Activated T-cell treated with anti-CD3 and anti-CD28 coated beads for 4 hours (primary cell): ENCODE measurements around the gene KCNQ1.

Experiments used
- DNase-seq: peaks from one replicate; pipeline ENCODE4 v3.0.0-alpha.2; 2020

The KCNQ1 gene

GRCh38 chr11:2804701-2805387 is 360.0 kb downstream of the KCNQ1 start:
- no peak for DNase-seq

DNA sequence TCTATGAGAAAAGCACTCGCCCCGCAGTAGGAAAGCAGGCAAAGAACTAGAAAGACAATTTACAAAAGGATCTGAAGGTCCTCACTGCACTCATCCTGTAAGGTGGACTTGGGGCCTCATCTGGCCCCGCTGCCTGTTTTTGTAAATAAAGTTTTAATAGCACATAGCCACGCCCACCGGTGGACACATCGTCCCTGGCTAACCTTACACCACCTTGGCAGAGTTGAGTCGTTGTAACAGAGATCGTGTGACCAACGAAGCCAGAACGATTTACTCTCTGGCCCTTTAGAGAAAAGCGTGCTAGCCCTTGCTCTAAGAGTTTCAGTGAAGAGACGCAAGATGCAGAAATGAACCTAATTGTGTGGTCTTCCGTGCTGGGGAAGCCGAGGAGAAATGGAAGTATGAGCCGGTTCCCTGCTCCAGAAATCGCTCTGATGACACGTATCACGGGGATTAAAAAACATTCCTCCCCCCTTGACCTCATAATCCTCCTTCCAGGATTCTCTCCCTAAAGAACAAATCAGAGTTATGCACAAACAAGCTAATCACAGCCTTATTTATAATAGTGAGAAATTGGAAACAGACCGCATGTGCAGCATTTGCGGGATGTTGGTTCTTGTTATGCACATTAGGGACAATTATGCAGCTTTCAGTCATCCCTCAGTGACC is 360.7 kb downstream of the KCNQ1 start:
- DNase-seq, result no peak

DNA sequence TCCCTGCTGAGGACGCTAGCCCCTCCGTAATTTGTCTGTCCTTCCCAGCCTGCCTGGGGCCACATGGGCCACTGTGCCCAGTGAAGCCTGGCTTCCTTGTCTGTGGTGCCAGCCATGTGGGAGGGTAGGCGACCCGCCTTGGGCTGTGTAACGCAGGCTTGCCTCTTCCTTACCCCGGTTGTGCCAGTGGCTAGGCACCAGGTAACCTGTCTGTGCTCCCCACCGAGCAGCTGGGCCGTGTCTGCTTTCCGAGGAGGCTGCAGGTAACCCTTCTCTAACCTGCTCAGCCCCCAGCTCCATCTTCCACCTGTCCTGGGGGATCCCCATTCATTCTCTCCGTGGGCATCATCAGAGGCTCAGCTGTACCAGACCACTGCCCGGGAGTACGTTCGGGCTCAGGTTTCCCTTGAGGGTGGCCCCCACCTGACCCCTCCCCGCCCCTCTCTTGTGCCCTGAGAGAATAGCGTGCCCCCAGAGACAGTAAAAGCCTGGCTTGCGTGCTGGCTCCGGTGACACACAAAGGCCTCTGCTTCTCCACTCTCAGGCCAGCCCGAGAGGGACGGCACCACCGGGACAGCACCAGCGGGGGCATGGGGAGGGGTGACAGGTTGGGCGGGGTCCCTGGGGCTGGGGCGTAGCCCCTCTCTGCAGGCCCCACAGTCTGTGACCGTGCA is 361.7 kb downstream of the KCNQ1 start:
- DNase-seq, result no peak

GRCh38 chr11:2807025-2807681 is 362.3 kb downstream of the KCNQ1 start:
- DNase-seq, result no peak

- DNase-seq, result no peak
Measured at GRCh38 chr11:2807801-2808241, 363.0 kb downstream of the KCNQ1 start.

DNA sequence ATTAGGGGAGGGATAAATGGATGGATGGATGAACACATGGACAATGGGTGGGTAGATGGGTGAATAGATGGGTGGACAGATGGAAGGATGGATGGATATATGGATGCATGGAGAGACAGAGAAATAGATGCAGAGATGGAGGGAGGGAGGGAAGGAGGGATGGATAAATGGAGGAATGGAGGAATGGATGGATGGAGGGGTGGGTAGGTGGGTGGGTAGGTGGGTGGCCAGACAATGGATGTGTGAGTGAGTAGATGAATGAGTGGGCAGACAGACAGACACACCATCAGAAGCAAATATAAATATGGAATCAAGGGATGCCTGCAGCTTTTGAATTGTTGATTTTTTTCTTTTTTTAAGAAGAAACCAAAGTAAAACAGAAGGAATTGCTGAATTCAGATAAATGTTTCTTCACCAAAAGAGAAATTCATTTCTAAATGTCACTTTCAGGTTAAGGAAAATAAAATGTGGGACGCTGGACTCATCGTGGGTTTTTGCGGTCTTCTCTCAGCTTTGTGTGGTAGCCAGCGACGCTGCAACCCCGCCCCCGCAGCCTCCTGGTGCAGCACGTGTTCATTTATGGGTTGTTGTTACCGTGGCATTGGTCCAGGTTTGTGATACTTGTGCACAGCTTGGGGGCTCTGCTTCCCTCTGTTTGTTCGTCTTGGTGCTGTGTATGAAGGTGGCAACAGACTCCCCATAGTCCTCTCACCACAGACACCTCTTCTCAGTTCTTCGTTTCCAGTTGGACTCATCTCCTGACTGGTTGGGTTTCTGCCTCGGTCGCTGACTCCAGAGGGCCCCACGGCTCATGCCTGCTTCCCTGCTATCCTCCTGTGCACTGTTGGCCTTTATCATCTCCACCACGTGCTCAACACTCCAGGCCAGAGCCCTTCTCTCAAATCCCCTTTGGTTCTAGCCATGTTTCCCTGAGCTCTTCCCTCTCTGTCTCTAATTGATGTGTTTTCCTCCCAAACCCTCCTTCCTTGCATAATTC is 364.3 kb downstream of the KCNQ1 start:
- DNase-seq, result no peak

DNA sequence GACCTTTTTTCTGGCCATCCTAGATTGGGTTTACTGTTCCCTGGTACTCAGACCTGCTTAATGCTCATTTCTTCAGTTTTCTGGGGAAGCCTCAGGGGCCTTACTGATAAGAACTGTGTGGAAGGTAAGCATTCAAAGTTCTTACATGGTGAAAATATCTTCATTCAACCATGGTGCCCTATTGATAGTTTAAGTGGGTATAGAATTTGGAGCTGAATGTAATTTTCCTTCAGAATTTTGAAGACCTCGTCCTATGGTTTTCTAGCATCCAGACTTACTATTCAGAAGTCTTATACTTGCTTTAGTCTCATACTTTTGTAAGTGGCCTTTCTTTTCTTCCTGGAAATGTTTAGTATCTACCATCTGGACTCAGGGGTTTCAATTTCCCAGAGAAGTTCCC is 365.0 kb downstream of the KCNQ1 start:
- no peak for DNase-seq

DNA sequence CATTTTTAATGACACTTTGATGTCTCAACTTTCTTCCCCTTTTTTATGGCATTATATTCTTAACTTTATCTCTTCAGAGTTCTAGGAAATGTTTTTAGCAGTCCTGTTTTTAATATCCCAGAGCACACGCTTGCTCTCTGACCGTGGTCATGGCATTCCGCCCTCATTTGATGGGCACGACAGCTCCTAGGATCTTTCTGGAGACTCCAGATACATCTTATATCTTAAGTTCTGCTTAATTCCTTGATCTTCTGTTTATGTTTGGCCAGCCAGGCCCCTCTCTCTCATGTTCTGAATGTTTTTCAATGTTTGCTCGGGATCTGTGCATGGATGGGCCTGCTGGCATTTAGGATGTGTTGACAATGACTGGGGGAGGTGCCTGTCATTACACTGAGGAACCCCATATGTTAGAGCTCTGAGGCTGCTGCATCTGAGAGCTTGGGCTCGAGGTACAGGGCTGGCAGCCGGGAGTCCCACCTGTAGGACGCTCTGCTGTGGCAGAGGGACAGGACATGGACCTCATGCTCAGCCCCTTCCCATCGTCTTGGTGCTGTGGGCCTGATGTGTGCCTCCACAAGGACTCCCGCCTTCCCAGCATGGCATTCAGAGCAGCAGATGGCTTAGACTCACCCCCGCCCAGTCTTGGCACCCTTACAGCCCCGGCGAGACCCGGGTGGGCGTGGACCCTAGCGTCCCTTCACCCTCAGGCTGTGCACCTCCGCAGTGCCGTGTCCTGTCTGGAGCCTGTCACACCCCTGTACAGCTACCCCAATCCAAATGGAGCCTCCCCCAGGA is 365.8 kb downstream of the KCNQ1 start:
- no peak for DNase-seq

DNA sequence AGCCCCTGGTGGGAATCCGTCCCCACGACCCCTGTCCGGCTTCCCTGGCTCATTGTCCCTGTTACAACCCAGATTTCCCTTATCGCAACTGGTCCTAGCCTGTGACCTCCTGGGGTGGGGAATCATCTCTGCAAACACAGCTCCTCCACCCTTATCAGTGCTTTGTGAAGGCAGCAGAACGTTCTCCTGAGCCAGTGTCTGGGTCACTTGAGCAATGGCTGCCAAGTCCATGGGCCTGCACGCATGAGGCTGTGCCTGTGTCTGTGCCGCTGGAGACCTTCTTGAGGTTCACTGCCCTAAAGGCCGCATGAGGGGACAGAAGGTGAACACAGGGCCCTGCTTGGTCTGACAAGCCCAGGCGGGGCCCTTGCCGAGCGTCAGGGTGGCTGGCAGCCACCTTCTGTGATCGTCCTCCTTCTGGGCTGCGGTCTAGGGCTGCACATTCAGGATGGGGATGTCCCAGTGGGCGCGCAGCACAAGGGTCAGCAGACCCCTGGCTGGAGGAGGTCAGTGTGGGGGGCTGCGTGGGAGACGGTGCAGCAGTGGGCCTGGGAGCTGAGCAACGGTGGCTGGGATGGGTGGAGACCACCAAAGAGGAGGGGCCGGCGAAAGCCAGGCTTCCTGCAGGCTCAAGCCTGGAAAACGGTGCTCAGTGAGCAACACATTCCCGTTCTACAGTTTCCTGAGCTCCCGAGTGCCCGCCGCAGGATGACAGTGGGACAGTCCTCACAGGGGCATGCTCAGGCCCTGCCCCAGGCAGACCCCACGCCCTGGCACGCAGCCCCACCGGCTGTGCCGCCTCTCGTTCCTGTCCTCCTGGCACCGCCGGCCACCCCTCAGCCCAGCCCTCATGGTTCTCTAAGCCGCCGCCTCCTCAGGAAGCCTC is 366.6 kb downstream of the KCNQ1 start:
- DNase-seq, result no peak

DNA sequence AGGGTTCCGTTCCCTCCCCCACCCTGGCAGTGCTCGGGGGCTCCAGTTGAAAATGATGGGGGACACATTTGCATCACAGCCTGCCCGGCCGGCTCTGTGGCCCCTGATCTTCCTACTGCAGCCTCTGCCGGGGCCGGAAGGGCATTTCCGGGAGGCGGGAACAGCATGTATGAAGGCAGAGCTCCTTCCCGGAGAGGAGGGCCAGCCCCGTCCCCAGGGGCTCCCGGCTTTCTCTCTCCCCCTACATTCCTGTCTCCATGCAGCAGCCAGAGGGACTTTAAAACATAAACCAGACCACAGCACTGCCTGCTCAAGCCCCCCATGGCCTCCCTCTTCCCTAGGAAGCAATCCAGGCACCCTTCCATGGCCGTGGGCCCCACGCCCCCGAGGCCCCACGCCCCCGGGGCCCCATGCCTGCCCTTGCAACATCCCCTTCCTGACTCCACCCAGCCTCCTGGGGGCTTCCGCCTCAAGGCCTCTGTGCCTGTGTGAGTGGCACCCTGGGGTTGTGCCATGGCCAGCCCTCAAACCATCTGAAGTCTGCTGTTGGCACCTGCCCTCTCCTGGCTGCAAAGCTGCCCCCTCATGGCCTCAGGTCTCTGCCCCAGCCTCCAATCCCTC is 367.7 kb downstream of the KCNQ1 start:
- DNase-seq, result no peak

GRCh38 chr11:2813141-2813908 is 368.5 kb downstream of the KCNQ1 start:
- no peak for DNase-seq

DNA sequence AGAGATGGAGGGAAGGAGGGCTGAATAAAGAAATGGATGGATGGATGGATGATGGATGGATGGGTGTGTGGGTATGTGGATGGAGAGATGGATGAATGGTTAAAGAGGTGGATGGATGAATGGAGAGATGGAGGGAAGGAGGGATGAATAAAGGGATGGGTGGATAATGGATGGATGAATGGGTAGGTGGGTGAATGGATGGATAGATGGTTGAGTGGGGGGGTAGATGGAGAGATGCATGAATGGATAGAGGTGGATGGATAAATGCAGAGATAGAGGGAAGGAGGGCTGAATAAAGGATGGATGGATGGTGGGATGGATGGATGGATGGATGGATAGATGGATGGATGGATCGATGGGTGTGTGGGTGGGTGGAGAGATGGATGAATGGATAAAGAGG is 369.2 kb downstream of the KCNQ1 start:
- DNase-seq, result no peak

- no peak for DNase-seq
Measured at GRCh38 chr11:2814751-2815150, 369.9 kb downstream of the KCNQ1 start.

GRCh38 chr11:2815762-2816496 is 371.1 kb downstream of the KCNQ1 start:
- DNase-seq, result no peak

DNA sequence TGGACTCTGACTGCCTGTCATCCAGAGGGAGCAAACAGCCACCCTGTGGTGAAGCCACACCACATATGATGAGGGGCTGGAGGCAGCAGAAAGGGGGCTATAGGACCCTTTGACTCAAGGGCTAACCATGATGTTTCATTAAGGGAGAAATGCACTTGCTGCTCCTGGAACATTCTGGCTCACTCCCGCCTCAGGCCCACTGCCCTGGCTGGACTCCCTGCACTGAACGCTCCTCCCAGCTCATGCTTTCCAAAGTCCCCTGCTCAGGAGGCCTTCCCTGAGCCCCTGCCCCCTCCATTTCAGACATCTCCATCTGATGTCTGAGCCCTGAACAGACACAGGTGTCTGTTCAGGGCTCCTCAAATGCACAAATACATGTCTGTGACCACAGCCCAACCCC is 371.7 kb downstream of the KCNQ1 start:
- DNase-seq, result no peak

DNA sequence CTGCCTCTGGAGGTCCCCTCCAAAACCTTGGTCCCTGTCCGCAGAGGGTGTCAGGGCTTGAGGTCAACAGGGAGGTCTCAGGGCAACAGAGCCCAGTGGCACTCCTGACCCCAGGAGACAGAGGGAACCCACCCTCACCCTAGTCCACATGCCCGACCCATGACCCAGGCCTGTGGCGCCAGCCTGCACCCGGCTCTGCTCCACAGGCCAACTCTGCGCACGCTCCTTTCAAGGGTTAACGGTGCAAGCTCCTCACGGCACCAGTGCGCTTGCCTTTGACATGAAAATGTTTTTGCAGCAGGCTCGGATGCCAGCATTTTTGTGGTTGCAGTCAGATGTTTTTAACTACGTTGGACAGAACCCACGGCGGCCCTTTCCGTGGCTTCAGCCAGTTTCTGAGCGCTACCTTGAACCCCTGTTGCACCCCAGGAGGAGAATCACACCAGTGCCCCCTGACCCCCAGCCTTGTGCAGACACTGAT is 372.2 kb downstream of the KCNQ1 start:
- no peak for DNase-seq

DNA sequence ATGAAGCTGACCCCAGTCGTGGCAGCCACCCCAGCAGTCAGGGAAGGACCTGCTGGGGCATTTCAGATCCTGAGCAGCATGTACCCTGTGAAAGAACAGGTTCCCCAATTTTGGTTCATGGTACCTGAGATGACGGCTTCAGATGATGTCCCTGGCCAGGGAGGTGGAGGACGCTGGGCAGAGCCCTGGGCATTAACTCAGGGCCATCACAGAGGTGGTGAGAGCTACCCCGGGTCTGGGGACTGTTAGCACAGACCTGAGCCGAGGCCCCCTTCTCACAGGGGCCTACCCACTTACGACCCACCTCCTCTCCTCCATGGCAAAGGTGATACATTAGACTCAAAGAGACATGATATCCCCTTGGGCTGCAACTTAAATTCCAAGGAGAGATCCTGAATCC is 372.6 kb downstream of the KCNQ1 start:
- no peak for DNase-seq

DNA sequence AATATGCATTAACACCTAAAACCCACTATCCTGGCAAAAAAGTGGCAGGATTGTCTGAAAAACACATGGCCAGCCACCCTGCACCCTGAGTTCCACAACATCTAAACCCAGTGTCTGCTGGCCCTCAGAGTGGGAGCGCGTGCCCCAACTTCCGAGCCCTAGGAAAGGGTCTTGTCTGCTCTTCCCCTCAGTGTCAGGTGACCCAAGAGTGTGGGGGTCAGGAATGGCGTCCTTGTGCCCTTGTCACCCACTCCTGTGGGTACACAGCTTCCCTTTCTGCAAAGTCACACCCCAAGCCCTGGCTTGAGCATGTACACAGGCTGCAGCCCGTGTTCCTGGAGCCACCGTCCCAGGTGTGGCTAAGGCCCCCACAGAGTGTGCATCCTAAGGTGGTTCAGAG is 373.2 kb downstream of the KCNQ1 start:
- no peak for DNase-seq
